HG02642 (cell line): ENCODE measurements around the gene GLRA2.
"Not testable (repeated sequence)": the region's sequence is repeated elsewhere in the genome, so short reads cannot be mapped to it uniquely, and the experiment has no call there.

ENCODE experiments used
- ATAC-seq: cut with Tn5 transposase; IDR thresholded peaks from one replicate; pipeline ENCODE4 v1.9.1; 2021; ENCODE audit warnings: mild to moderate bottlenecking; ENCODE audit not compliant: unreplicated experiment, poor library complexity

GLRA2 gene

GRCh38 chrX:14590693-14591424 is 61.5 kb downstream of the GLRA2 start:
- no peak for ATAC-seq

- ATAC-seq: no peak
These were observed 62.6 kb downstream of the GLRA2 start for GRCh38 chrX:14591976-14592375.

GRCh38 chrX:14594521-14594920 is 65.2 kb downstream of the GLRA2 start:
- no peak for ATAC-seq

- ATAC-seq: no peak
These were observed 69.0 kb downstream of the GLRA2 start for GRCh38 chrX:14598330-14598729.

- ATAC-seq: no peak
These were observed 78.2 kb downstream of the GLRA2 start for GRCh38 chrX:14607446-14607985.

- ATAC-seq: not testable (repeated sequence)
These were observed 83.1 kb downstream of the GLRA2 start for GRCh38 chrX:14612450-14612849.

- ATAC-seq: no peak
These were observed 87.0 kb downstream of the GLRA2 start for GRCh38 chrX:14616301-14616700.

GRCh38 chrX:14616836-14617235 is 87.5 kb downstream of the GLRA2 start:
- ATAC-seq: no peak

- ATAC-seq: no peak
These were observed 89.0 kb downstream of the GLRA2 start for GRCh38 chrX:14618177-14618965.

- no peak for ATAC-seq
These were observed 101.4 kb downstream of the GLRA2 start for GRCh38 chrX:14630733-14631132.

GRCh38 chrX:14641681-14642655 is 112.6 kb downstream of the GLRA2 start:
- no peak for ATAC-seq

GRCh38 chrX:14660970-14661369 is 131.6 kb downstream of the GLRA2 start:
- ATAC-seq: no peak

GRCh38 chrX:14670819-14671218 is 141.5 kb downstream of the GLRA2 start:
- peak; percentile 65 for ATAC-seq

- ATAC-seq: no peak
These were observed 143.4 kb downstream of the GLRA2 start for GRCh38 chrX:14672611-14673172.

GRCh38 chrX:14673236-14673635 is 143.9 kb downstream of the GLRA2 start:
- ATAC-seq: no peak

- ATAC-seq: peak; percentile 95
These were observed 144.4 kb downstream of the GLRA2 start for GRCh38 chrX:14673764-14674163.

GRCh38 chrX:14675500-14675899 is 146.2 kb downstream of the GLRA2 start:
- ATAC-seq: no peak

GRCh38 chrX:14676431-14676830 is 147.1 kb downstream of the GLRA2 start:
- no peak for ATAC-seq

GRCh38 chrX:14688331-14688730 is 159.0 kb downstream of the GLRA2 start:
- ATAC-seq: not testable (repeated sequence)

GRCh38 chrX:14690553-14690952 is 161.2 kb downstream of the GLRA2 start:
- no peak for ATAC-seq
